ENCODE measurements around the gene ZNF594. TPM values are rescaled to one million over a fixed set of nuclear protein-coding genes. Genes with fewer than 3 reads are reported as not detected.
"Not testable (repeated sequence)": the region's sequence is repeated elsewhere in the genome, so short reads cannot be mapped to it uniquely, and the experiment has no call there.

The ZNF594 gene
- total RNA-seq, 2 experiments from 2014 or later: 6.8 to 7.7 TPM

- Mint-ChIP-seq H3K9me3 (peaks cover 33% of the 10 kb centered on the region), H3K36me3 (peaks cover 47% of the 10 kb centered on the region)
- not testable (repeated sequence) for H3K4me1 Mint-ChIP-seq, H3K27ac Mint-ChIP-seq, DNase-seq, H3K4me3 Mint-ChIP-seq, H3K27me3 Mint-ChIP-seq
These were observed 16.6 kb downstream of the ZNF594 start for GRCh38 chr17:5175027-5175426.

- peaks cover 18% of the 10 kb centered on the region for H3K27me3 Mint-ChIP-seq
- not testable (repeated sequence) for H3K27ac Mint-ChIP-seq, H3K4me3 Mint-ChIP-seq, H3K4me1 Mint-ChIP-seq, H3K36me3 Mint-ChIP-seq, H3K9me3 Mint-ChIP-seq, DNase-seq
These were observed 25.7 kb downstream of the ZNF594 start for GRCh38 chr17:5165791-5166564.

- Mint-ChIP-seq H3K9me3 (no peaks in the 10 kb centered on the region), H3K27ac (no peak overlapping the region), H3K27me3 (peaks cover 18% of the 10 kb centered on the region), H3K4me3 (no peak overlapping the region), H3K4me1 (no peaks in the 10 kb centered on the region), H3K36me3 (no peaks in the 10 kb centered on the region)
- no peak for DNase-seq
These were observed 27.2 kb downstream of the ZNF594 start for GRCh38 chr17:5164436-5164835.

- H3K27me3 Mint-ChIP-seq: peaks cover 24% of the 10 kb centered on the region
- not testable (repeated sequence) for H3K4me3 Mint-ChIP-seq, H3K9me3 Mint-ChIP-seq, DNase-seq, H3K4me1 Mint-ChIP-seq, H3K36me3 Mint-ChIP-seq, H3K27ac Mint-ChIP-seq
These were observed 29.9 kb downstream of the ZNF594 start for GRCh38 chr17:5161793-5162192.

- not testable (repeated sequence) for H3K27ac Mint-ChIP-seq, H3K9me3 Mint-ChIP-seq, H3K4me1 Mint-ChIP-seq, H3K4me3 Mint-ChIP-seq, DNase-seq, H3K36me3 Mint-ChIP-seq
- peaks cover 23% of the 10 kb centered on the region for H3K27me3 Mint-ChIP-seq
These were observed 31.0 kb downstream of the ZNF594 start for GRCh38 chr17:5160702-5161101.

- H3K4me3 Mint-ChIP-seq, H3K9me3 Mint-ChIP-seq, H3K36me3 Mint-ChIP-seq, H3K4me1 Mint-ChIP-seq, DNase-seq, H3K27me3 Mint-ChIP-seq, H3K27ac Mint-ChIP-seq: not testable (repeated sequence)
These were observed 45.5 kb downstream of the ZNF594 start for GRCh38 chr17:5146122-5146521.

GRCh38 chr17:5142877-5143276 lies 48.8 kb downstream of the ZNF594 start:
- H3K36me3 Mint-ChIP-seq, H3K4me3 Mint-ChIP-seq, H3K4me1 Mint-ChIP-seq, DNase-seq, H3K9me3 Mint-ChIP-seq, H3K27ac Mint-ChIP-seq, H3K27me3 Mint-ChIP-seq: not testable (repeated sequence)

GRCh38 chr17:5139458-5139732 lies 52.3 kb downstream of the ZNF594 start:
- no peaks in the 10 kb centered on the region for H3K9me3 Mint-ChIP-seq
- no peaks in the 10 kb centered on the region for H3K27me3 Mint-ChIP-seq
- no peaks in the 10 kb centered on the region for H3K36me3 Mint-ChIP-seq

GRCh38 chr17:5138616-5139457 lies 52.8 kb downstream of the ZNF594 start:
- H3K9me3 Mint-ChIP-seq: no peaks in the 10 kb centered on the region
- H3K27me3 Mint-ChIP-seq: no peaks in the 10 kb centered on the region
- no peak for DNase-seq
- H3K36me3 Mint-ChIP-seq: no peaks in the 10 kb centered on the region
- no peak overlapping the region for H3K27ac Mint-ChIP-seq
- no peak overlapping the region for H3K4me3 Mint-ChIP-seq
- no peaks in the 10 kb centered on the region for H3K4me1 Mint-ChIP-seq

More at GRCh38 chr17:5139458-5139732, 52.3 kb downstream of the ZNF594 start:
- no peaks in the 10 kb centered on the region for H3K4me1 Mint-ChIP-seq
- DNase-seq: no peak
- H3K27ac Mint-ChIP-seq: no peak overlapping the region
- no peak overlapping the region for H3K4me3 Mint-ChIP-seq

- H3K4me3 Mint-ChIP-seq, H3K27ac Mint-ChIP-seq, H3K4me1 Mint-ChIP-seq, H3K9me3 Mint-ChIP-seq, H3K36me3 Mint-ChIP-seq, DNase-seq, H3K27me3 Mint-ChIP-seq: not testable (repeated sequence)
These were observed 53.5 kb downstream of the ZNF594 start for GRCh38 chr17:5138198-5138544.

GRCh38 chr17:5137511-5138197 lies 54.0 kb downstream of the ZNF594 start:
- DNase-seq, H3K27ac Mint-ChIP-seq, H3K27me3 Mint-ChIP-seq, H3K36me3 Mint-ChIP-seq, H3K4me1 Mint-ChIP-seq, H3K4me3 Mint-ChIP-seq, H3K9me3 Mint-ChIP-seq: not testable (repeated sequence)

- H3K4me1 Mint-ChIP-seq, H3K4me3 Mint-ChIP-seq, H3K36me3 Mint-ChIP-seq, DNase-seq, H3K27ac Mint-ChIP-seq, H3K9me3 Mint-ChIP-seq, H3K27me3 Mint-ChIP-seq: not testable (repeated sequence)
These were observed 54.9 kb downstream of the ZNF594 start for GRCh38 chr17:5136580-5137412.

GRCh38 chr17:5135726-5136579 lies 55.7 kb downstream of the ZNF594 start:
- Mint-ChIP-seq H3K36me3 (no peaks in the 10 kb centered on the region), H3K27me3 (no peaks in the 10 kb centered on the region), H3K4me3 (no peak overlapping the region), H3K27ac (no peak overlapping the region), H3K4me1 (no peaks in the 10 kb centered on the region), H3K9me3 (no peaks in the 10 kb centered on the region)
- DNase-seq: no peak

- H3K27ac Mint-ChIP-seq, H3K4me3 Mint-ChIP-seq, H3K9me3 Mint-ChIP-seq, H3K4me1 Mint-ChIP-seq, H3K27me3 Mint-ChIP-seq, H3K36me3 Mint-ChIP-seq, DNase-seq: not testable (repeated sequence)
These were observed 56.4 kb downstream of the ZNF594 start for GRCh38 chr17:5135131-5135712.

All from activated naive CD8-positive, alpha-beta T cell treated with anti-CD3 and anti-CD28 coated beads for 36 hours (primary cell).